HCT116 (cell line): ENCODE results near the gene AUTS2. TPM values are rescaled to one million over a fixed set of nuclear protein-coding genes. Genes with fewer than 3 reads are reported as not detected.

Experiments
- ATAC-seq: fragments of 200-7000 bp; cut with Tn5 transposase; 2 replicates; pipeline ENCODE4 v1.9.1; 2020; ENCODE audit warnings: mild to moderate bottlenecking, moderate library complexity
- BruUV-seq: library from RNA; stranded (reverse); fragments of 400-500 nt; replicated peaks from 2 replicates; lab custom pipeline; 2021; lab: Mats Ljungman, UMichigan
- CTCF ChIA-PET: fragments of 300-600 bp; sonication (Branson Sonifier 250); formaldehyde crosslinking; loops from one replicate; lab custom pipeline; 2021; ENCODE audit warnings: antibody characterized with exemption; lab: Charles Lee
- POLR2A ChIA-PET: fragments of 300-600, 350-600 bp; sonication (Branson Sonifier 250); formaldehyde crosslinking; loops from one replicate; lab custom pipeline; 2021; ENCODE audit warnings: antibody characterized with exemption; lab: Charles Lee
- RAD21 ChIA-PET, 2 experiments: fragments of 300-600 bp; sonication (Branson Sonifier 250); formaldehyde crosslinking; loops; one replicate each; lab custom pipeline; 2023; ENCODE audit warnings: low total read pairs in 2 of 2; ENCODE audit not compliant: uncharacterized antibody in 2 of 2, unreplicated experiment in 2 of 2, low non-redundant PET in 1 of 2; lab: Charles Lee
- DNase-seq: peaks from one replicate; pipeline ENCODE4 v3.0.0-alpha.2; 2010; ENCODE audit warnings: low read depth, low spot score
- H2AFZ ChIP-seq: fragments of 200-600 bp; shearing (Covaris generic), sonication (generic); 2 replicates; pipeline ENCODE4 v1.6.1; 2017; ENCODE audit warnings: low read depth, mixed run types, mixed read lengths, antibody characterized with exemption, low read length; ENCODE audit not compliant: poor library complexity, severe bottlenecking
- H3K27ac ChIP-seq: 2 replicates; pipeline ENCODE4 v1.5.1; 2012; ENCODE audit warnings: low read depth, low read length
- H3K27me3 ChIP-seq: fragments of 200-600 bp; sonication (generic); 2 replicates; pipeline ENCODE4 v1.6.1; 2016; ENCODE audit warnings: mixed run types, low read length, mixed read lengths; ENCODE audit not compliant: insufficient read depth
- H3K36me3 ChIP-seq, 2 experiments: fragments of 200-500 bp in 1 of 2; fragments of 200-600 bp in 1 of 2; sonication (Bioruptor generic) in 1 of 2; sonication (generic) in 1 of 2; 2 replicates each; pipeline versions ENCODE4 v1.5.1 to v1.6.1; 2014 to 2016; ENCODE audit warnings: low read length in 2 of 2, inconsistent platforms in 1 of 2, mixed read lengths in 1 of 2, mixed run types in 1 of 2; ENCODE audit not compliant: insufficient read depth in 2 of 2, control insufficient read depth in 1 of 2
- H3K4me1 ChIP-seq, 2 experiments: fragments of 200-600 bp in 1 of 2; sonication (generic) in 1 of 2; 2 replicates each; pipeline versions ENCODE4 v1.5.1 to v1.6.1; 2012 to 2017; ENCODE audit warnings: low read length in 2 of 2, inconsistent platforms in 1 of 2, mild to moderate bottlenecking in 1 of 2, mixed read lengths in 1 of 2, mixed run types in 1 of 2, moderate library complexity in 1 of 2; ENCODE audit not compliant: insufficient read depth in 2 of 2, control insufficient read depth in 1 of 2
- H3K4me2 ChIP-seq: fragments of 200-600 bp; sonication (generic); 2 replicates; pipeline ENCODE4 v1.6.1; 2017; ENCODE audit warnings: mixed run types, low read length, mixed read lengths
- H3K4me3 ChIP-seq, 2 experiments: fragments of 200-600 bp in 1 of 2; sonication (generic) in 1 of 2; replicated peaks in 1 of 2; 2 replicates each; pipeline ENCODE4 v1.5.1; 2011 to 2016; ENCODE audit warnings: low read length in 2 of 2, control low read depth in 1 of 2, low read depth in 1 of 2, mild to moderate bottlenecking in 1 of 2, mixed read lengths in 1 of 2, mixed run types in 1 of 2
- H3K79me2 ChIP-seq: fragments of 200-600 bp; sonication (generic); 2 replicates; pipeline ENCODE4 v1.6.1; 2017; ENCODE audit warnings: mild to moderate bottlenecking, mixed run types, low read length, moderate library complexity, mixed read lengths; ENCODE audit not compliant: insufficient read depth
- H3K9ac ChIP-seq: fragments of 200-600 bp; sonication (generic); 2 replicates; pipeline ENCODE4 v1.6.1; 2016; ENCODE audit warnings: low read length, mixed read lengths
- H3K9me2 ChIP-seq: fragments of 200-600 bp; sonication (generic), shearing (Covaris generic); 2 replicates; pipeline ENCODE4 v1.6.1; 2017; ENCODE audit warnings: mixed run types, mild to moderate bottlenecking, moderate library complexity; ENCODE audit not compliant: insufficient read depth
- H3K9me3 ChIP-seq, 2 experiments: fragments of 200-500 bp in 1 of 2; fragments of 200-600 bp in 1 of 2; sonication (Bioruptor generic) in 1 of 2; sonication (generic) in 1 of 2; 2 replicates each; pipeline ENCODE4 v1.6.1; 2014 to 2017; ENCODE audit warnings: low read length in 2 of 2, mixed read lengths in 2 of 2, inconsistent platforms in 1 of 2, low read depth in 1 of 2, mild to moderate bottlenecking in 1 of 2, mixed run types in 1 of 2, moderate library complexity in 1 of 2; ENCODE audit not compliant: control insufficient read depth in 1 of 2, insufficient read depth in 1 of 2
- H4K20me1 ChIP-seq: fragments of 200-600 bp; sonication (generic), shearing (Covaris generic); 2 replicates; pipeline ENCODE4 v1.6.1; 2017; ENCODE audit warnings: mixed run types, mild to moderate bottlenecking, moderate library complexity; ENCODE audit not compliant: insufficient read depth
- EGR1 ChIP-seq: IDR thresholded peaks from 2 replicates; pipeline ENCODE4 v1.6.1; 2012; ENCODE audit warnings: low read depth
- ELF1 ChIP-seq: IDR thresholded peaks from 2 replicates; pipeline ENCODE4 v1.6.1; 2012; ENCODE audit warnings: low read depth, borderline replicate concordance
- EZH2 ChIP-seq: fragments of 200-600 bp; sonication (generic); IDR thresholded peaks from 2 replicates; pipeline ENCODE4 v1.6.1; 2017; ENCODE audit warnings: antibody characterized with exemption, mixed run types
- FOSL1 ChIP-seq: IDR thresholded peaks from 2 replicates; pipeline ENCODE4 v1.6.1; 2012; ENCODE audit warnings: low read depth
- JUND ChIP-seq: IDR thresholded peaks from 2 replicates; pipeline ENCODE4 v1.6.1; 2012
- RAD21 ChIP-seq: IDR thresholded peaks from 2 replicates; pipeline ENCODE4 v1.6.1; 2012; ENCODE audit warnings: low read depth, mild to moderate bottlenecking
- REST ChIP-seq: IDR thresholded peaks from 2 replicates; pipeline ENCODE4 v1.6.1; 2012; ENCODE audit warnings: low read depth
- SP1 ChIP-seq: IDR thresholded peaks from 2 replicates; pipeline ENCODE4 v1.6.1; 2012; ENCODE audit warnings: low read depth
- TCF7L2 ChIP-seq: IDR thresholded peaks from 2 replicates; pipeline ENCODE4 v1.7.0; 2011; ENCODE audit warnings: borderline replicate concordance, inconsistent platforms; ENCODE audit not compliant: insufficient read depth, insufficient read length; ENCODE audit errors: extremely low read depth
- YY1 ChIP-seq: IDR thresholded peaks from 2 replicates; pipeline ENCODE4 v1.6.1; 2011; ENCODE audit warnings: low read length, low read depth, moderate library complexity, mild to moderate bottlenecking; ENCODE audit not compliant: insufficient replicate concordance; ENCODE audit errors: extremely low read depth
- ZBTB33 ChIP-seq: IDR thresholded peaks from 2 replicates; pipeline ENCODE4 v1.6.1; 2011; ENCODE audit warnings: mild to moderate bottlenecking, low read length, moderate library complexity; ENCODE audit not compliant: insufficient replicate concordance; ENCODE audit errors: extremely low read depth
- ZFX ChIP-seq: fragments of 450-650 bp; IDR thresholded peaks from 2 replicates; pipeline ENCODE4 v1.6.1; 2017
- intact Hi-C: fragments of 100-400 bp; cut with micrococcal nuclease; formaldehyde crosslinking; loops from 2 replicates; pipeline ENCODE4 v1.10.0; 2022
- total RNA-seq: library from RNA; stranded (reverse); gene quantifications from one replicate; pipeline ENCODE4 v1.2.1, GENCODE V29; 2021; ENCODE audit not compliant: unreplicated experiment
- TF ChIP-seq, protein P1 (sequence below): IDR thresholded peaks from 2 replicates; pipeline ENCODE4 v1.6.1; 2012

Gene AUTS2
- total RNA-seq, 1 experiment from 2014 or later, result 0.93 TPM

DNA sequence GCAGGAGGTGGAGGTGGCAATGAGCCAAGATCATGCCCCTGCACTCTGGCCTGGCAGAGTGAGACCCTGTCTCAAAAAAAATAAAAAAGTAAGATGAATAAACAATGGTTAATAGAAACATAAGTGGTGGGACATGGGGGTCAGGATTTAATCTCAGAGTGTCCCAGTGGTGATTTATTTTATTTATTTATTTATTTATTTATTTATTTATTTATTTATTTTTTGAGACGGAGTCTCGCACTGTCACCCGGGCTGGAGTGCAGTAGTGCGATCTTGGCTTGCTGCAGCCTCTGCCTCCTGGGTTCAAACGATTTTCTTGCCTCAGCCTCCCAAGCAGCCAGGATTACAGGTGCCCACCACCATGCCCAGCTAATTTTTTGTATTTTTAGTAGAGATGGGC lies 1051.0 kb downstream of the AUTS2 start:
- ChIA-PET CTCF (no interaction called here), RAD21 (no interaction called here), POLR2A (no interaction called here)
- Histone ChIP-seq H3K9me3 (peaks cover 14 to 29% of the 10 kb centered on the region in 2 experiments; a peak in 2 of 4 replicates), H3K4me3 (no peak overlapping the region), H3K79me2 (no peaks in the 10 kb centered on the region), H3K36me3 (no peaks in the 10 kb centered on the region), H3K4me1 (no peaks in the 10 kb centered on the region), H3K27ac (no peak overlapping the region), H3K27me3 (no peaks in the 10 kb centered on the region), H3K9ac (no peak overlapping the region), H3K4me2 (no peak overlapping the region), H3K9me2 (no peaks in the 10 kb centered on the region), H2AFZ (no peak overlapping the region), H4K20me1 (no peaks in the 10 kb centered on the region)
- ATAC-seq (no peak), DNase-seq (no peak)
- no TSS peak for BruUV-seq
- TF ChIP-seq EGR1 (no peak), ELF1 (no peak)
- intact Hi-C loops, result no loop called here

DNA sequence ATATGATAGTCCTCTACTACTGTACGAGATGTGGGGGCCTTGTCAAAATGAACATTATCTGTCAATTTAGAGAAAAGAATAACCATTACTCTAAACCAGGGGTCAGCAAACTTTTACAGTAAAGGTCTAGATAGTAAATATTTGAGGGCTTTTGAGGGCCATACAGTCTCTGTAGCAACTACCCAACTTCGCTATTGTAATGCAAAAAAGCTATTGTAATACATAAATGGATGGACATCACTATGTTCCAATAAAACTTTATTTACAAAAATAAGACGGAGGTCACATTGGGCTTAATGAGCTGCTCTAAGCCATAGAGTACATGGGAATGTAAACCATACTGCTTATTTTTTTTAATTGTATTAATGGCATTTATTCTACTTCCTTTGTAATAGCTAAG lies 1055.9 kb downstream of the AUTS2 start:
- Histone ChIP-seq H3K27me3 (no peaks in the 10 kb centered on the region), H3K9me2 (no peaks in the 10 kb centered on the region), H4K20me1 (no peaks in the 10 kb centered on the region), H3K9me3 (peaks cover 14 to 31% of the 10 kb centered on the region in 2 experiments; a peak in 2 of 4 replicates), H3K4me3 (no peak overlapping the region), H2AFZ (no peak overlapping the region), H3K27ac (no peak overlapping the region), H3K4me2 (no peak overlapping the region), H3K36me3 (no peaks in the 10 kb centered on the region), H3K4me1 (no peaks in the 10 kb centered on the region), H3K79me2 (no peaks in the 10 kb centered on the region), H3K9ac (no peak overlapping the region)
- ATAC-seq (no peak), DNase-seq (no peak)
- BruUV-seq, result no TSS peak
- CTCF ChIA-PET, result no interaction called here
- intact Hi-C loops, result no loop called here
- RAD21 ChIA-PET, result no interaction called here
- POLR2A ChIA-PET, result no interaction called here
- no peak for TF ChIP-seq TCF7L2
- no peak for TF ChIP-seq ZBTB33
- TF ChIP-seq ZFX, result no peak
- no peak for TF ChIP-seq FOSL1
- no peak for TF ChIP-seq SP1
- no peak for TF ChIP-seq EZH2
- TF ChIP-seq RAD21, result no peak
- no peak for TF ChIP-seq REST
- TF ChIP-seq ELF1, result no peak
- TF ChIP-seq JUND, result no peak
- TF ChIP-seq, protein P1, sequence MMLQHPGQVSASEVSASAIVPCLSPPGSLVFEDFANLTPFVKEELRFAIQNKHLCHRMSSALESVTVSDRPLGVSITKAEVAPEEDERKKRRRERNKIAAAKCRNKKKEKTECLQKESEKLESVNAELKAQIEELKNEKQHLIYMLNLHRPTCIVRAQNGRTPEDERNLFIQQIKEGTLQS, result no peak
- TF ChIP-seq YY1, result no peak
